GM18867 (cell line): Measurements from ENCODE around the gene SLC15A2.
"Not testable (repeated sequence)": the region's sequence is repeated elsewhere in the genome, so short reads cannot be mapped to it uniquely, and the experiment has no call there.

Experiments used
- ATAC-seq: cut with Tn5 transposase; IDR thresholded peaks from one replicate; pipeline ENCODE4 v1.9.1; 2021; ENCODE audit warnings: mild to moderate bottlenecking, moderate library complexity; ENCODE audit not compliant: unreplicated experiment

The SLC15A2 gene

DNA sequence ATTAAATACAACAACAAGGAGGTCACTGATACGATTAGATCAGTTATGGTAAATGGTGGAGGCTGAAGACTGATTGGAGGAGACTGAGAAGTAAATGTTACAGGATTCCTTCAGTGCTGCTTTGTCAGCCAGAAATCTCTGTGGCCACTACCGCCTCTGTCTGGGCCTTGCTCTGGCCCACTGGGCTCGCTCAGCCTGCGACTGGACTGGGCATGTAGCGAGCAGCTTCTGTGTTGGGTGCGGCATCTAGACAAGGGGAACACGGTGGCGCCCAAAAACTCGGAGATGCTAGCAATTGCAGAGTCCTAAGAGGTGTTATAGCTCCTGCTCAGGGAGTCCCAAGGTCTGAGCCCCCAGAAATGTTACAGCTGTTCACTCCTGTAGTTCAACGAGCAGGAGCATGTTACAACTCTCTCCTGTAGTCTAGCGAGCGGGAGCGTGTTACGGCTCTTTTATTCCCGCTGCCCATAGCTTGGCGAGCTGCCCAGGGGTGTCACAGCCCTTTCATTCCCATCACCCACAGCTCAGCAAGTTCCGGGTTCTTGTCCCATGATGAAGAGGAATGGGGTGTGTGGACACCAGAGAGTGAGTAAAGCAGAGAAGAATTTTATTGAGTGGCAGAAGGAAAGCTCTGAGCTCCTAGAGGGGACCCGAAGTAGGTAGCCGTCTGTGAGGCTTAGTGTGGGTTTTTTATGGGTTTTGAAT is 24.7 kb downstream of the SLC15A2 start:
- ATAC-seq = no peak

DNA sequence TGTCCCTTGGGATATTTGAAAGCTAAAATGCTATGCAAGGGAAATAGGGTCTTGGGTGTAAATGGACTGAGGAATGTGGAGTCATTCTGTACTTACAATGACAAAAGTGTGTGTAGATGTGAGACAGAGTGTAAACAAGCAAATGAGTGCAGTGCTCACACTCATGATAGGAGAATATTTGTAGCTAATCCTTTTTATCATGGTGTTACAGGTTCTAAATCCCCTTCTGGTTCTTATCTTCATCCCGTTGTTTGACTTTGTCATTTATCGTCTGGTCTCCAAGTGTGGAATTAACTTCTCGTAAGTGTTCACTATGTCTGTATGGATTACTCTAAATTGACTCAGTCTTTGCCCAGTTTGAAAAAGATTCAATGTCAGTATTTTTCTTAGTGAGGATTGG is 30.5 kb downstream of the SLC15A2 start:
- no peak for ATAC-seq

DNA sequence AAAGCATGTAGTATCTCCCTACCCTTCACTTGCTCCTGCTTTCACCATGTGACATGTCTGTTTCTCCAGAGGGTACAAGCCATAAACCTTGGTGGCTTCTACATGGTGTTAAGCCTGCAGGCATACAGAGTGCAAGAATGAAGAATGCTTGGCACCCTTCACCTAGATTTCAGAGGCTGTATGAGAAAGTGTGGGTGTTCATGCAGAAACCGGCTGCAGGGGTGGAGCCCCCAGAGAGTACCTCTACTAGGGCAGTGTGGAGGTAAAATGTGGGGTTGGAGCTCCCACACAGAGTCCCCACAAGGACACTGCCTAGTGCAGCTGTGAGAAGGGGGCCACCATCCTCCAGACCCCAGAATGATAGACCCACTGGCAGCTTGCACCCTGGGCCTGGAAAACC is 32.2 kb downstream of the SLC15A2 start:
- ATAC-seq = no peak

- not testable (repeated sequence) for ATAC-seq
Observed at GRCh38 chr3:121938141-121938855, 44.1 kb downstream of the SLC15A2 start.

DNA sequence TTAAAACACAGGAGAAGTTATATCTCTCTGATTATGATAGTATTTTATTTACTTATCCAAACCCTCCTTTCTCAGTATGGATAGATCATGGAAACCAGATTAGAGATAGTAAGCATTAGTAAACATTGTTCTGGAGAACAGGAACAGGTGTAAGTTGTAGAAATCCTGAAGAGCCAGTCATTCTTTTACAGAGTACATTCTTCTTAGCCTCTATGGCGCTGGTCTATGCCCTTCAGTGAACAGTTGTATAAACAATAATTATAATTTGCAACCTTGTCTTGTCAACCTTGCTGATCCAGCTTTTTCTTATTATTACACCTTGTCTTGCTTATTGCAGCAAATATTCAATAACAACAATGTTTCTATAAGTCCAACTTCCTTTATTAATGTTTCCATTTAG is 47.4 kb downstream of the SLC15A2 start:
- no peak for ATAC-seq

DNA sequence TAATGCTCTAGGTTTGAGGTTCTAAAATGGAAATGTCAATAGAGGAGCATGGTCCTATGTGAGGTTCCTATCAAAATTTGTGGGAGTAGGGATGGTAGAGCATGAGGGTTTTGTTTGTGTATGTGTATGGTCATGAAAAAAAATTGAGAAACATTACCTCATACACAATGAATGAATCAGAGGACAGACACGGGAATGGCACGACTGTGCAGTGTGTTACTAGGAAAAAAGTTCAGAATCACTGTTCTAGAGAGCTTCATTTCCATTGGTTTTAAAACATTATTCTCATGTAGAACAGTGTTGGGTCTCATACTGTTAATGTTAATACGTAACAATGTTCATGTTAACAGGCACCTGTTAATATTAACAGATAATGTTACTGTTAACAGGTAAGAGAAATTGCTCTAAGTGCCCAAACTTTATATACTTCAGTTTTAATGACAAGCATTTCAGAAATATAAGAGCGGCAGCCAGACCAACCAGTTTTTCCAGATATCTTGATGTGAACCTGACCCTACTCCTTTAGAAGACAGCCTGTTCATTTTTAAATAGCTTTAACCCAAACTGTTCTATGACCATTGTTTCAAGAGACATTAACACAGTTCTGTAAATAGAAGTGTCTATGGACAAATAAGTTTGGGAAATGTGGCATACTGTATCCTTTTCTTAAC is 48.0 kb downstream of the SLC15A2 start:
- no peak for ATAC-seq

GRCh38 chr3:121943431-121943830 is 49.2 kb downstream of the SLC15A2 start:
- ATAC-seq = no peak

- ATAC-seq = no peak
Observed at GRCh38 chr3:121948641-121949040, 54.4 kb downstream of the SLC15A2 start.

DNA sequence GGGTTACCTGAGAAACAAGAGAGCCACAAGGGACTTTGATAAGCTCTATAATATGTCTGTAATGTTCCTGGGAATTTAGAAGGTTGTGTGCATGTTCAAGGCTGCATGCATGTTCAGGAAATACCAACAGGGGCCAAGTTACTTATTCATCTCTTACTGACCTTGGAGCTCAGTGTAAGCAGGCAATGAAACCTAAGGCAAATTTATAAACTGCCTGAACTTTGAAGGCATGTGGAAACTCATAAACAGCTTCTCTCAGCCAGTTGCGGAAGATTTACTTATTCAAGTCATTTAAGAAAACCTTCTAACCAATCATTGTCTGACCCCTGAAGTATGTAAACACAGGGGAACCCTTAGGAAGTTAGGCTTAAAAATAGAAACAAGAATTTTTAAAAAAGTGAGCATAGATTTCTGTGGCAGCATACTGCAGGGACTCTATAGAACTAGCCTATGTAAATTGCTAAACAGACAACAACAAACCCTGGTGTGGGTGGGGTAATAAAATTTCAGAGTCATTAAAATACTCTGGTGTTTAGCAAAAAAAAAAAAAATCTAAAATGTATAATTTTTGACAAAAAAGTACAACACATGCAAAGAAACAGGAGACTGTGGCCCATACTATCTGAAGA is 57.2 kb downstream of the SLC15A2 start:
- no peak for ATAC-seq

DNA sequence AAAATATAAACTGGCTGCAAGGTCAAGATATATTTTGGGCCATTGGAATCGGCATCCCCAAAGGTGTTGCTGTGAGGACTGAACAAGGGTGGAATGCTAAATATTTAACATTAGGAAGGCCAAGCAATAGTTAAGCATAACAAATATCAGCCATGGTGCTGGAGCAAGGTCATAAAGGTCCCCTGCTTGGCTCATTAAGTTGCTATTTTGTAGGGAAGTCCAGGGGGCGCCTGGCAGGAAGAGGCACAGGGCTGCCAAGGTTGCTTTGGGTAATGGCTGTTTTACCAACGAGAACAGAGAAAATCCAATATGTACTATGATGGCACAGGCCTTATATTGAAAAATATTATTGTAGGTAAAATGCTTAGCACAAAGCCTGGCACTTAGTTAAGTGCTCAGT is 62.2 kb downstream of the SLC15A2 start:
- no peak for ATAC-seq

GRCh38 chr3:121957674-121958415 is 63.6 kb downstream of the SLC15A2 start:
- ATAC-seq = no peak

DNA sequence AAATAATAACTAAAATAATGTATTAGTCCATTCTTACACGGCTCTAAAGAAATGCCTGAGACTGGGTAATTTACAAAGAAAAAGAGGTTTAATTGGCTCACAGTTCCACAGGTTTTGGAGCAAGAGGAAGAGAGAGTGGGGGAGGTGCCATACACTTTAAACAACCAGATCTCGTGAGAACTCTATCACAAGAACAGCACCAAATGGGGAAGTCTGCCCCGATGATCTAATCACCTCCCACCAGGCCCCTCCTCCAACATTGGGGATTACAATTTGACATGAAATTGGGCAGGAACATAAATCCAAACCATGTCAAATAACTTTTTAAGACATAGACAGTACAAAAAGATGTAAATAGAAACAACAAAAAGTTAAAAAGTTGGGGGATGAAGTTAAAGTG is 64.6 kb downstream of the SLC15A2 start:
- ATAC-seq = no peak

- ATAC-seq = no peak
Observed at GRCh38 chr3:121961283-121961682, 67.1 kb downstream of the SLC15A2 start.

DNA sequence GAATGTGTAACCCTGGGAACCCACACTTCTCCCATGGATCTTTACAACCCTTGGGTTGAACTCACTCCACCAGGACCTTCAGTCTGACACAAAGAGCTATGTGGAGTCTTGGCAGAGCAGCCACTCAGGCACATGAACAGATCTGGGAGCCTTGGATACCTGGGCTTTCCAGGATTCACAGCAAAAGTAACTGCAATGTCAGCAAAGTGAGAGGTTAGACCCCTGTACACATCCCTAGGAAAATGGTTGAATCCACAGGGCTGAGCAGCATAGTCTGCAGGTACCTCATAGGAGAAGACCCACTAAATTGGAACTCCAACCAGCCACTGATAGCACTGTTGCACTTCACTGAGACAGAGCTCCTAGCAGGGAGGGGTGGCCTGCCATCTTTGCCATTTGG is 68.2 kb downstream of the SLC15A2 start:
- no peak for ATAC-seq

GRCh38 chr3:121963608-121964007 is 69.4 kb downstream of the SLC15A2 start:
- no peak for ATAC-seq

- ATAC-seq = no peak
Observed at GRCh38 chr3:121969631-121970030, 75.4 kb downstream of the SLC15A2 start.

GRCh38 chr3:121970047-121970446 is 75.8 kb downstream of the SLC15A2 start:
- ATAC-seq = no peak

DNA sequence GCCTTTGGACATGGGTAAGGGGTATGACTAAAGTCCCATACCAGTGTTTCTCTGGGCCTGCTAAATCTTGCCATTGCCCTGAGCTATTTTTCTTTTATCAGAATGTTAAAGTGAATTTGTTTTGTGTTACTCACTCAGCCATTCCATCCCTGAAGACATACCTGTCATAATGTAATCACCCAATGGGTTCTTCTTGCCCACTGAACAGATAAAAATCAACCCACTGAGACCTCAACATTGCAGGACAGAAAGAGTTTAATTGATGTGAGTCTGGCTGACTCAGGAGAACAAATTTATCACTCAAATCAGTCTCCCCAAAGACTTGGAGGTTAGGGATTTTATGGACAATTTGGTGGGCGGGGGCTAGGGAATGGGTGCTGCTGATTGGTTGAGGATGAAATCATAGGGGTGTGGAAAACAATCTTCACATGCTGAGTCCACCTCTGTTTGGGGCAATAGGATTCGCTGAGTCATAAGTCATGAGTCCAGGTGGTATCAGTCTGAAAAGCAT is 80.5 kb downstream of the SLC15A2 start:
- no peak for ATAC-seq

DNA sequence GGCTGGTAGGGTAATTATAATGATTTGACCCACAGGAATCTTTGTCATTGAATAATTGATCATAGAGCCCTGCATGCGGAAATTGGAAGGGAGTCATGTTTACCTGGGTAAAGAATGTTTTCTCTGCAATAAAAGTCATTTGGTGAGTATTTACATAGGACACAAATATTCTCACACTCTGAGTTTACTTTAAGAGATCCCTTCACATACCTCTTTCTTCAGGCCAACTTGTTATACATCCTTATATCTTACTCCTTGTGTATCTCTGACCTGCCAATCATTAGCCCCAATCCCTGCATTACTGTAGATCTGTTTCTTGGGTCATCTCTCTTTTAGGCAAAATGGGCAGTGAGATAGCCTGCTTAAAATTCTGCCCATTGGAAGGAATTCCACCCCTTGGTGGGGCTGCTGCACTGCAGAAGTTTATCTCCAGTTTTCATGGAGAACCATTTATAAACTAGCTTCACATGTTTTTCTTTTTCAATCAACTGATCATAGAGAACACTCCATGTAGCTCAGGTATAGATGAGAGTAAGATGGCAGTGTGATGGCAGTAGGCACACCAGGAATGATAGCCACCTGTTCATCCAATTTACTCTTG is 81.6 kb downstream of the SLC15A2 start:
- no peak for ATAC-seq

DNA sequence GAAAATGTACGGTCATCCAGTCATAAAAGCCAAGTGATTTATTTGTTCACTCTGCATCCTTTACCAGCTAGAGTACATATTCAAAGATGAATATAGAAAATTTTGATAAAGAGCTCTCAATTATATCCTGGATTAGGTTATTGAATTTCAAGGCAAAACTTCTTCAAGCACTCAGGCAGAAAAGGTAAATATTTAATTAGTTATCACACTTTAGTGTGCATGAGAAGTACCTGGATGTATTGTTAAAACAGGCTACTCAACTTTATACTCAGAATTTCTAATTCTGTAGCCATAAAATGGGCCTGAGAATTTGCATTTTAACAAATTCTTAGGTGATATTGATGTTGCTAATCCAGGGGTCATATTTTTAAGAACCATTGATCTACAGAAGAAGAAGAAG is 82.5 kb downstream of the SLC15A2 start:
- no peak for ATAC-seq
